HG02642 (cell line): Measurements from ENCODE around the gene ADAMTS2.
"Not testable (repeated sequence)": the region's sequence is repeated elsewhere in the genome, so short reads cannot be mapped to it uniquely, and the experiment has no call there.

Experiments used
- ATAC-seq: cut with Tn5 transposase; IDR thresholded peaks from one replicate; pipeline ENCODE4 v1.9.1; 2021; ENCODE audit warnings: mild to moderate bottlenecking; ENCODE audit not compliant: unreplicated experiment, poor library complexity

ADAMTS2 gene

GRCh38 chr5:179223961-179224360 lies 121.3 kb downstream of the ADAMTS2 start:
- ATAC-seq: no peak

GRCh38 chr5:179223528-179223927 lies 121.7 kb downstream of the ADAMTS2 start:
- no peak for ATAC-seq

DNA sequence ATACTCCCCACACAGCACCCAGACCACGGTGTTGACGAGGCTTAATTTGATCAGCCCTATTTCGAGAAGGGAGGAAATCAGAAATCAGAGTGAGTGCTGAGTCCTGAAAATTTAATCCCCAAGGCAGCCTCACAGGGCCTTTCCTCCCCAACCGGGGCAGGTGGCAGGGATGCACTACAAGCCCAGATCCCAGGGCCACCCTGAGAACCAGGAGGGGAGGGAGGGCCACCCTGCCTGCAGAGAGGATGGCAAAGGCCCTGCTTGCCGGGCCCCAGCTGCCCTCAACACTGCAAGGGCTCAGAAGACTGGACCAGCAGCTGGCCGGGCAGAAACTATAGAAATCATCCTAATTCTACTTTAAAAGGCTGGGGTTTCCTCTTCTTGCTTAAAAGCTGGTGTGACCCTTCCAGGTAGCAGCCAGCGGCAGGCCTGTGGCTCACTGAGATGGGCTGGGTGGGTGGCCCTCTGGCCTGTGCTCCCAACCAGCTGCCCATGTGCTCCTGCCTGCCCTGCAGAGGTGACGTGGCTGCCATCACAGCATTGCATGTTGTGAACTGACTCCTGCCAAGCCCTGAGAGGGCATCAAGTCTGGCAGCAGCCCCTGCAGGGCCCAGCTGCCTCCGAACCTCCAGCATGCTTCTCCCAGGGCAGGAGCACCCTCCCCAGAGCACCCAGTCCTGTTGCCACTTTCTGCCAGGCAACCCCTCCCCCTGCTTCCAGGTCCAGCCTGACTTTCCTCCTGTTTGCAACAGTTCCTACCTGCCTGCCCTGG lies 122.8 kb downstream of the ADAMTS2 start:
- ATAC-seq: no peak

GRCh38 chr5:179221877-179222220 lies 123.4 kb downstream of the ADAMTS2 start:
- ATAC-seq: no peak

- ATAC-seq: no peak
Observed at GRCh38 chr5:179221196-179221876, 123.9 kb downstream of the ADAMTS2 start.

- ATAC-seq: no peak
Observed at GRCh38 chr5:179220716-179221115, 124.5 kb downstream of the ADAMTS2 start.

- ATAC-seq: no peak
Observed at GRCh38 chr5:179219661-179220620, 125.3 kb downstream of the ADAMTS2 start.

DNA sequence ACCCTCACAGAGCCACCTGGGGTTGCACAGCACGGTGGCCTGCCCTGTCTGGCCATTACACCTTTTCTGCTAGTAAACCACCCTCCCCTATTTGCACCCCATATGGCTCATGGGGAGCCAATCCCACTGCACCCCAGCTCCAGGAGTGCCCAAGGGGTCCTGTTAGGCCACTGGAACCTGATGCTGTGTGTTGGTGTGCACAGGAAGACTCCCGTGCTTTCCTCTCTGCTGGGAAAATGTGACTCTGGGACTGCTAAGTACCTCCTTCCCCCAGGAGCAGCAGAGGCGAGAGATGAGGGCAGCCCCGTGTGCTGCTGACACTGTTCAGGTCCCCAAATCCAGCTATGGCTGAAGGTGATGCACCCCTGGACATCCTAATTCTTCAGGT lies 126.3 kb downstream of the ADAMTS2 start:
- ATAC-seq: no peak

- no peak for ATAC-seq
Observed at GRCh38 chr5:179217956-179218942, 127.0 kb downstream of the ADAMTS2 start.

DNA sequence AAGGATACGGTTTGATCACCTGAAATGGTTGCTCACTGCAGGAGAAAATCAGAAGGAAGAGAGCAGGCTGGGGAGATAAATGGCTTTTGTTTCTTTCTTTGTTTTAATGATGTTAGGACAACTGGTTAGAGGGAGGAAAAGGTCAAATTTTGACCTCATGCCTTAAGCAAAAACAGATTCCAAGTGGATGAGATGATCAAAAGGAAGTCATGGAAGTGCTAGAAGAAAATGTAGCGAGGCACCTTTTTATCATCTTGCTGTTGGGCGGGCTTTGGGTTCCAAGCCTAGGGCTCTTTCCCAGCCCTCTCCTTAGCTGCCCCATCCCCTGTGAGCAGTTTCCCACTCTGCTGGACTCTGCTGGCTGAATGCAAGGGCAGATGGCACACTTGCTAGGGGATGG lies 127.9 kb downstream of the ADAMTS2 start:
- no peak for ATAC-seq

- not testable (repeated sequence) for ATAC-seq
Observed at GRCh38 chr5:179216381-179216780, 128.9 kb downstream of the ADAMTS2 start.

DNA sequence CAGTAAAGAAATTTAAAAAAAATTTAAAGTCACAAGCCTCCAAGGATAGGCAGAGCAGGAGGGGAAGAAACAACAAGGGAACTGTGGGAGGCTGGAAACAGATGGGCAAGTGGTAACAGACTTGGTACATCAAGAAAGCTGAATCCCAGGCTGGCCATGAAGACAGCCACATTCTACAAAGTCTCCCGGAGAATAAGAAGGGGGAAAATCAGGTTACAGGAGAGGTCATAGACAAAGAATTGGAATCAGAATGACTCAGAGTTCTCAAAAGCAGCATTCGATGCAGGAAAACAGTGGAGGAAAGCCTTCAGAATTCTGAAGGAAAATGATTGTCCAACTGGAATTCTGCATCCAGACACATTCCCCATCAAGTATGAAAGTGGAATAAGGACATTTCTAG lies 129.7 kb downstream of the ADAMTS2 start:
- no peak for ATAC-seq

- ATAC-seq: no peak
Observed at GRCh38 chr5:179214678-179215077, 130.6 kb downstream of the ADAMTS2 start.

DNA sequence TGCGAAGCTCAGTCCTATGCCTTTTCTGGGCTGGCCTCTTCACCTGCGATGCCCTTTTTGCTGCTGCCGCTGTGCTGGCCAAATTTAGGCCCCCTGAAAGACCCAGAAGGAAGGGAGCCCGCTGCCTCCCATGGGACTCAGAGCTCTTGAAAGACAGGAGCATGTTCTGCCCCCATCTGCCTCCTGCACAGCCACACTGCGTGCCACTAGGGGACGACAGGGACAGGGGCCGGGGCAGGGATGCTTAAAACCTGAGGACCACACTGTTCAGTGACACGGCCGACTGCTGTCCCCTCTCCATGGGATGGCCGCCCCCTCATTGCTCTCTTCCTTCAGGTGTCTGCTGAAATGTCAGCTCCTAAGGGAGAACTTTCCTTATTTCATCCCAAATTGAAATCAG lies 132.4 kb downstream of the ADAMTS2 start:
- no peak for ATAC-seq

DNA sequence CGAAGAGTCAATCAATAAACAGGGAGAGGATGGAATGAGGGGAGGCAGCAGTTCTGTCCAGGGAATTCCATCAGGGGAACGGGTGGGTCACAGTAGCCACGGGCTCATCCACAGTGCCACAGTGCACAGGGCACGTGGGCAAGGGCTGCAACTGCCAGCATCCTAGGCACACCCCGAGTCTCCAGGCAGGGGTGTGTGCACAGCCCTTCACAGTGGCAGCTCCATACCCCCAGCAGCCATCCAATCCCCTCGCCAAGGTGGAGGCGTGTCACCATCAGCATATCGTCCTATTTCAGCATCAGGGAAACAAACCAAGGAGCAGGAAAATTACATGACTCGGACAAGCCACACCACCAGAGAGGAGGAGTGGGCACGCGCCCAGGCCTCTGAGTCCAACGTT lies 133.6 kb downstream of the ADAMTS2 start:
- ATAC-seq: no peak

- ATAC-seq: no peak
Observed at GRCh38 chr5:179211068-179211467, 134.2 kb downstream of the ADAMTS2 start.

DNA sequence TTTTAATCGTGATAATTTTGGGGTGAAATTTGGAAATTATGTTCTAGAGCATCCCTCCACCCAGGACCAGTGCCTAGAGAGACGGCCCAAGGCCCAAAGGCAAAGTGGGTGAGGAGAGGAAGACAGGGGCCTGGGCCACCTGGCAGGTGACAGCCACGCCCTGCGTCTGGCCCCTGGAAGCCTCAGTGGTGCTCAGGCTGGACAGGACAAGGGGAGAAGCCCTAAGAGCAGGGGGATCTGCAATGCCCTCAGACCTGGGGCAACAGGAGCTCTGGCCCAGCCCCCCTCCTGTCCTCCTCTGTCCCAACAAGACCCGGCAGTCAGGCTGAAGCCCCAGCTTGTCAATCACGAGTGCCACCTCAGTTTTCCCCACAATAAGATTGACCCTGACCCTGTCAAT lies 134.8 kb downstream of the ADAMTS2 start:
- no peak for ATAC-seq

GRCh38 chr5:179209359-179210150 lies 135.7 kb downstream of the ADAMTS2 start:
- no peak for ATAC-seq
